Measurements from ENCODE around the gene ISM2. TPM values are rescaled to one million over a fixed set of nuclear protein-coding genes. Genes with fewer than 3 reads are reported as not detected.

The ISM2 gene
- total RNA-seq, 1 donor from 2014 or later: 0.41 TPM

DNA sequence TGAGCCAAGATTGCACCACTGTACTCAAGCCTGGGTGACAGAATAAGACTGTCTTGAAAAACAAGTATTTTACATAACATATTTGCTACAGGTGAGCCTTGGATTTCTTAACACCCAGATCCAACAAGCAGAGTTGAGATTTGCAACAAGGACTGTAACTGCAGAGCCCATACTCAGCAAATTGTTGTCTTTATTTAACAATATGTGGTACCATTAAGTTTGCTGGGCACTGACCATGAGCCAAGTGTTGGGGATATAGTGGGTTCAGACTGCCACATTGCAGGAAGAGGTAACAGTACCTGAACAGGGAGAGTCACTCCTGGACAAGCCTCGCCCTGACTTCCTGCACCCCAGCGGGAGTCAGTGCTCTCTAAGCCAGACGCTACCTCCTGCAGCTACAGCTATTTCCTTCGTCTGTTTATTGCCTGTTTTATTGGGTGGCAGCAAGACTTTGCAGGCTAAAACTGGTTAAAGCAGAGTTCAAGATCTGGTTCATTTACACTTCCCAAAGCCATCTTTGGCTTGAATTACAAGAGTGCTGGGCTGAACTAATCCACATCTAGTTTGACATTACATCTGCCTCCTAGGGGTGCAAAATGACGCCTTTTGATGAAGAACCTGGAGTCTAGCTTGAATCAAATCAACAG, 28.3 kb downstream of the ISM2 start:
- no peak for DNase-seq (ENCODE audit: extremely low read depth, low read depth, low spot score)

DNA sequence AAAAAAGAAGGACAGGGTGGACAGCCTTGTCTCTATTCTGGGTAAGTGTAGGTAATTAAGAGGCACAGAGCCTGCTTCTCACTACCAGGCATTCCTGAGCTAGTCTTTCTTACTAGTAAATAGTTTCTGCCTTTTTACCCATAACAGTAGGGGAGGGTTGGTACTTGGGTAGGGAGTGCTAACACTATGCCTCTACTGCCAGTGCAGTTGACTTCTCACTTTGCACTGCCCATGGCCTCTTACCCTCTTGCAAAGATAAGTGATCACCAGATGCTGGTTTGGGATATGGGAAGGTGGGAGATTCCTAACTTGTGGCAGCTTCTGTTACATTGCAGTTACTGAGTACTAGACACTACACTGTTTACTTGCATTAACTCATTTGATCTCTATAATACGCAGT, 29.1 kb downstream of the ISM2 start:
- DNase-seq (ENCODE audit: extremely low read depth, low read depth, low spot score): no peak

DNA sequence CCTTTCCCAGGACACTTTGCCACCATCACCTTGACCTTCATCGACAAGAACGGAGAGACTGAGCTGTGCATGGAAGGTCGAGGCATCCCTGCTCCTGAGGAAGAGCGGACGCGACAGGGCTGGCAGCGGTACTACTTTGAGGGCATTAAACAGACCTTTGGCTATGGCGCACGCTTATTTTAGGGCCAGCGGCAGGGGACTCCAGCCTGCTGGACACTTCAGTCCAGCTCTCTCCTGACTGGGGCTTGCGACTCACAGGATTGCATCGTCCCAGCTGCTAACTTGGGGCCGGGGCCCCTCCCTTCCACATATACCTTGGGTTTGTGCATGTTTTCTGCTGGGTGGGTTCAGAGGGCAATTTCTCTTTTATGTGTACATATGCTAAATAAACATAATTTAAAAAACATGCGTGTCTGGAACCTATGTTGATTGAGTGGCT, 29.5 kb downstream of the ISM2 start:
- DNase-seq (ENCODE audit: extremely low read depth, low read depth, low spot score): no peak

DNA sequence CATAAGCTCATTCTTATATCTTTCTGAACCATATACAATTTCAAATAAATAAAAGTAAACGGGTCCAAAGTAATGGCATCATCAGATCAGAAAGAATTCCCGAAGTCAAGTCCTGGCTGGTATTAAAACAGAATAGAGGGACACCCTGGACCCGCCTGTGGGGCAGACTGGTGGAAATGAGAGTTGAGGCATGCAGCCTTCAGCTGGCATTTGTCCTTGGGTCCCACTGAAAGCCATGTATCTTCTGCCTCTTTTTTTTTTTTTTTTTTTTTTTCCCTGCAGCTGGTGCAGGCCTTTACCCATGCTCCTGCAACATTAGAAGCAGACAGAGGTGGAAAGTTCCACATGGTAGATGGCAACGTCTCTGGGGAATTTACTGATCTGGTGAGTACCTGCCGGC, 30.8 kb downstream of the ISM2 start:
- DNase-seq (ENCODE audit: extremely low read depth, low read depth, low spot score): no peak

DNA sequence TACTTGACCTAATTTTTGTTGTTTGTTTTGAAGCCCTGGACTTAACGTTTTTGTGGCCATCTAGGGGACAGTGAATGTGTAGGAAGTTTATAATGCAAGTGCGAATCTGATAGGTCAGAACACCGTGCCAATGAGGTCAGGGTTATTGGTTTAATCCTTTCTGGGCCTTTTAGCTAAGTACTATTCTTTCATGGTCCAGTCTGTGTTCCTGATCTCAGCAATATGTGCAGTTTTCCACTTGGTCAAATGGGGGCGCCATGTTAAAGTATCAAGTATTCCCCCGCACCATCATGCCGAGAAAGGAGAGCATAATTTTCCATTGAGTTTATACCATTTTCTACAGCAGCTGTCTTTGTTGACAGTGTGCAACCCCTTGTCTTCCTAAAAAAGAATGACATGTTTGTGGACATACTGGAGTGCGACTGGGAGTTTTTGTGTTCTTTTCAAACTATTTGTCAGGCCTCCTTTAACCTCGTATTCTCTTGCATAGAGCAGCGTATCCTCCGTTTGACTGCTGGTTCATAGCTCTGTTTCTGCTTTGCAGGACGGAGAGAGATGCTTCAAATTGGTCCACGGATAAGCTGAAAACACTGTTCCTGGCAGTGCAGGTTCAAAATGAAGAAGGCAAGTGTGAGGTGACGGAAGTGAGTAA, 39.4 kb downstream of the ISM2 start:
- DNase-seq (ENCODE audit: extremely low read depth, low read depth, low spot score): peak; percentile 71

DNA sequence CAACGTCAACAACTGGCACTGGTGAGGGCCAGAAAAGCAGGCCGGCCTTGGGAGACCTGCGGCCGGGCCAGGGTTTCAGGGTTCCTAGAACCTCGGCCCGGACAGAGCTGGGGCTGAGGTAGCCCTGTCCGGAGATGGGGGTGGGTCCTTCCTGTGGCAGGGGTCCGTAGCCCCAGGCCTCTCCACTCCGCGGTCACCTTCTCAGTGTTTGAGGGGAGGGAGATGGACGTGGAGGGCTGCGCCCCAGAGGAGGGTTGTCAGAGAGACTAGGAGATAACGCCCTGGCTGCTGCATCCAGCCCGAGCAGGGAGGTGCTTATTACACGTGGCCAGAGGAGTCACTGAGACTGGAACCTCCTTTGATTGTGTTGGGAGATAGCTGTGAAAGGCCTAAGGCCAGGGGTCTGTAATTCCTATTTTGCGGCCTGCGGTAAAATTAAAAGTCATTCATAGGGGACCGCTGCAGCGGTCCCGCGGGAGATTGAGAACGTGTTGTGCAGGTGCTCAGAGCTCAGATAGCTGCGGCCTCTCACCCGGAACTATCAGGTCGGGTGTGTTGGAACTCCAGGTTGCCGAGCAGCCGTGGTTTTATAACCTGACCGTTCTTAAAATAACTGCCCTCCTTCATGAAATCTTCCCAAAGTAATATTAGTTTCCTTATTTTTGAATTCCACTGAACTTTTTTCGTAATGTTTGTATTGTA, 40.2 kb downstream of the ISM2 start:
- DNase-seq (ENCODE audit: extremely low read depth, low read depth, low spot score): no peak

DNA sequence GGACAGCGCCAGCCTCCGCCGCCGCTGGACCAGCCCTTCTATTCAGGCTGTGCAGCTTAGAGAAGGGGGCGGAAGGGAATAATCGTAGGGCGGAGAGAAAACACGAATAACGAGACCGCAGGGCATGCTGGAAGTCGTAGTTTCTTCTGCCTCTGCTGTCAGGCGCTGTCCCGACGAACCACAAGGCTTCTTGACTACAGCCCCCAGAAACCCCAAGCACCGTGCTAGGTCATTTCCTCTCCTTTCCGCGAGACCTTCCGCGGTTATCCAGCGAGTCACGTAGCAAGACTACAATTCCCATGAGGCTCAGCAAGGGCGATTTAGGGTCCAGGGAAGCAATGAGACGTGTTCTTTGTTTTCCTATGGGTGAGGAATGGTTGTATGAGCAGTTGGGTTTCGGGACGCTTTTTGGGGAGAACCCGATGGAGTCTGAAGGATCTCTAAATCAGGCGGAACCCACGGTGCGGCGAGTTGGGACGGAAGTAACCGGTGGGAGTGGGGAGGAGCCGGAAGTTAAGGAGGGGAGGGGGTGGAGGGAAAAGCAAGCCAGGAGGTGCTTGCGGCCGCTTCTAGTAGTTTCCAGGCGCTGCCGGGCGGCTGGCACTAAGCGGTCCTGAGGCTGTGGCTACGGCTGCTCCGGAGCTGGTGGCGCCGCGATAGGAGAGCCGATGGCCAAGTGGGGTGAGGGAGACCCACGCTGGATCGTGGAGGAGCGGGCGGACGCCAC, 40.9 kb downstream of the ISM2 start, which contains the start of the genes AHSA1 and VIPAS39:
Gene AHSA1, plus strand, starts transcription at position 572 of the 727 bp plus-strand sequence. Its CDS starts 97 bp downstream, at position 669.
Gene VIPAS39, minus strand, starts transcription at position 80 of the 727 bp plus-strand sequence. CDS start 3,499 bp downstream, outside the sequence.
- DNase-seq (ENCODE audit: extremely low read depth, low read depth, low spot score): peak; percentile 99

DNA sequence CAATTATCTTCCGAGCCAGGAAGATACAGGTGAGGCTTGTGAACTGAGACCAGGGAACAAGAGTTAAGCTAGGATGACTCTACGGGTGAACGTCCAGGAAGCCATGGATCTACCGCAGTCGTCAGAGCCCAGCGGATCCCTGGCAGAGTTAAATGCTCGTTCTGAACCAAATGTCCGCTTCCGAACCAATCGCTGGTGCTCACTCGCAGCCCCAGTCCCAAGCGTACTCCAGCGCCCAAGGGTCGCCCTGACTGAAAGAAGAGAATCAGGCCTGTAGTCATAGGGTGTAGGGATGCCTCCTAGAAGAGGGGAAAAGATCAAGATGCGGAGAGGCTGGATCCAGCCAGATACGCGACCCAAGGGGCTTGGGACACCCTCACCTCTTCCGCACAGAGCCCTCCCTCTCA, 41.5 kb downstream of the ISM2 start:
- no peak for DNase-seq (ENCODE audit: extremely low read depth, low read depth, low spot score)

DNA sequence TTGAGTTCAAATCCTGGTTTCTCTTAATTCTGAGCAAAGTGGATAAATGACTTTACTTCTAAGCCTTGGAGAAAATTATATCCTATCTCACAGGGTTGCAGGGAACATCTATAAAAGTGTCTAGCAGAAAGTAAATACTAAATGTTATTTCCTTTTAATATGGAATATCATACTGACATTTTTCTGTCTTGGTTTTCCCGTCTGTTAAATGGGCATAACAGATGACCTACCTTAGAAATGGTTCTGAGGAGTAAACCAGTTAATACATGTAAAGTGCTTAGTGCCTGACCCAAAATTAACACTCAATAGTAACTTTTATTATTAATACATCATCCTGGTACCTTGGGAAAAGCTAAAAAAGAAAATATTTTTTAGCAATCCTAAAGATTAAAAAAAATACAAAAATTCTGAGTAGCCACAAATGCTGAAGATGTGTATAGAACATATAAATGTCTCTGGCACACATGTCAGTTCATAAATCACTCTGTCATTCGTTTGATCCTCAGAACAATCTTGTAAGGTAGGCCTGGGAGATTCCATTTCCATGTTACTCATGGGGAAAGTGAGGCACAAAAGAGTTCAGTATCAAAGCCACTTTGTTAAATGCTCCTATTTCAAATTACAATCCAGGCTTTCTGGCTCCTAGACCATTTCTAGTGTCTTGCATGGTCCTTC, 42.5 kb downstream of the ISM2 start:
- DNase-seq (ENCODE audit: extremely low read depth, low read depth, low spot score): no peak

DNA sequence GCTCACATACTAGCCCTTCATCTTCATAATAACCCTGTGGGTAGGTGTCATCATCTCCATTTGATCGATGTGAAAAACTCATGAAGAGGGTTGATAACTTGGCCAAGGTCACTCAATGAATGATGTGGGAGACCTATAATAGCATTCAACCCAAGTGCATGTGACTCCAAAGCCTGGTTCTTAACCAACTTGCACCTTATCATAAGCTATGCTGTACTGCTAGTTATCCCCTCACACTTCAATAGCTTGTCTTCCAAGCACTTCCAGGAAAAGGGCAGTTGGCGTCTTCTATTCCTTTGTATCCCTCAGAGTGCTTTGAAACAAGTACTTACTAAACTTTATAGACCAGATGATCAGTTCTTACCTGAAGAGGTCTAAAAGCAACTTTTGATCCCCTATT, 56.4 kb downstream of the ISM2 start:
- DNase-seq (ENCODE audit: extremely low read depth, low read depth, low spot score): no peak

DNA sequence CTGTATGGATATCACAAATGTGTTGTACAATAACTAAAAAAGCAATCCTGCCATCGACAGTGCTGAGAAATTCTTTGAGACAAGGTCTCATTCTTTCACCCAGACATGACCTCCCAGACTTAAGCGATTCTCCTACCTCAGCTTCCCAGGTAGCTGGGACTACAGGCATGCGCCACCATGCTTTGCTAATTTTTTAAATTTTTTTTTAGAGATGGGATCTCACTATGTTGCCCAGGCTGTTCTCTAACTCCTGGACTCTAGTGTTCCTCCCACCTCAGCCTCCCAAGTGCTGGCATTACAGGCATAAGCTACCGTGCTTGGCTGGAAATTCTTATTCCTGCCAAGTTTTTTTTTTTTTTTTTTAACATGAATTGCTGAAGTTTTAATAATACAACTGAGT, 58.8 kb downstream of the ISM2 start:
- DNase-seq (ENCODE audit: extremely low read depth, low read depth, low spot score): no peak

DNA sequence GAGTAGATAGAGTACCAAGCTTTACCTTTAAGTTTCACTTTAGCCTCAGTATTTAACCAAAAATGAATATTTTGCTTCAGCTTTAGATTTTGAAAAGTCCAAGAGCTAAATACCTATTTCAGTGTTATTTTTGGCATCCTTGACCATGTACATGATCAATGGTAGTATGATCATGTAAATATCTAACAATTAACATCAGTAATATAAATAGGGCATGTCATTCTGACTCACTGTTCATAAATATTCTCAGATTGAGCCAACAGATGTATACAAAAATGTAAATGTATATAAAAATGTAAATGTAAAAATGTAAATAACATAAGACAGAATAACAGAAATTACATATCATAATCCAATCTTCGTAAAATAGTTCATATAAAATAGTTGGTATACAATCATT, 60.0 kb downstream of the ISM2 start:
- no peak for DNase-seq (ENCODE audit: extremely low read depth, low read depth, low spot score)

DNA sequence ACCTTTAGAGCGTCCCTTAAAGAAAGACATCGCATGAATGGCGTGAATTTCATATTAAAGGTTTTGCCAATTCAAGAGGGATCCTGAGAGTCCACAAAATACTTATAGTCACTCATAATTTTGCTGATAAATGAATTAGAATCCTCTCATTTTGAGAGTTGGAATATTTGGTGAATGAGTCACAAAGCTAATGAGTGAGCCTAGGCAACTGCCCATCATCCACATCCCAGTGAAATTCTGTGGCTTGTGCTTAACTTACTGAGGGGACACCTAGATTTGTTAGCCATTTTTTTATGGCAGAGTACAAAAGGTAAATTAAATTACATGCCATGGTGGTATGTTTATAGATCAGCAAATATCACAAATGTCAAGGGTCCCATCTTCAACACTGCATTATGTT, 62.6 kb downstream of the ISM2 start:
- no peak for DNase-seq (ENCODE audit: extremely low read depth, low read depth, low spot score)

DNA sequence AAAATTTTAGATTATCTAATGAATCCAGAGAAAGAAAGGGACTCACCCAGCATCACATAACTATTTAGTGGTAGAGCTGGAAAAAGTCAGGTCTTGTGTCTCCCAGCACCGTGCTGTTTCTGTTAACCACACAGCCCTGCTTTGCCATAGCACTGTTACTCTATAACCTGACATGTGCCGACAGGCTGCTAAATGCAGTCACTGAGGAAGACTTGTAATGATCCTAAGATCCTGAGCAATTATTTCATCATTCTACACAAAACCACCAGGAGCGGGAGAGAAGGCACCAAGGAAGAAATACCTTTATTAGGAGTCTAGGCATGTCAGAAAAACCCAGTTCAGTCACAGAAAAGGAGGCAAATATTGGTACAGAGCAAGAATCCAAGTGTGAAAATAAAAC, 72.2 kb downstream of the ISM2 start:
- no peak for DNase-seq (ENCODE audit: extremely low read depth, low read depth, low spot score)

DNA sequence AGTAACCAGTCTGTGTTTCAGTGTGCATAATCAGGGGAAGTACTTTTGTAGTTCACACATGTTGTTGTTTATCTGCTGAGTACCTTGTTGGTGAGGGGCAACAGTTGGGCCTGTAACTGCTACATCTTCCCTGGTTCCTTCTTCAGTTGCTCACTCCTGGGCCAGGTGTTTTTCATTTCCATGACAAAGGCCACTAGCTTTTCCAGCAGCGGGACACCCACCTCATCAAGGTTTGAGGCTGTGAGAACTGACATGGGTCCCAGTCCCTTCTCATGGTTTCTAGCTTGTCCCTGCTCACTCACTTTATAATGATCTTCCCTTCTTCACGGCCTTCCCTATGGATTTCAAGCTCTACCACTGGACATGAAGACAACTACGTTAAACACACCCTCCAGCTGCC, 73.8 kb downstream of the ISM2 start:
- no peak for DNase-seq (ENCODE audit: extremely low read depth, low read depth, low spot score)

Other genes starting within 250 kb of the ISM2 start
- gene NGB, start 227.6 kb downstream of the ISM2 start, total RNA-seq: not detected in 2 replicates
- gene POMT2, start 177.9 kb downstream of the ISM2 start, total RNA-seq: 14.6 and 34.3 TPM in 2 replicates
- gene GSTZ1, start 177.8 kb downstream of the ISM2 start, total RNA-seq: 16.0 and 20.2 TPM in 2 replicates
- gene TMED8, start 121.7 kb downstream of the ISM2 start, total RNA-seq: 8.9 and 10.7 TPM in 2 replicates
- gene SAMD15, start 121.4 kb downstream of the ISM2 start, total RNA-seq: 1.1 and 3.3 TPM in 2 replicates
- 0.12 TPM in 1 of 2 replicates, not detected in the other for gene NOXRED1, start 75.3 kb downstream of the ISM2 start, total RNA-seq
- 29.1 and 29.6 TPM in 2 replicates for gene VIPAS39, start 41.2 kb downstream of the ISM2 start, total RNA-seq
- 113 and 121 TPM in 2 replicates for gene AHSA1, start 40.7 kb downstream of the ISM2 start, total RNA-seq
- gene SPTLC2, start 117.8 kb upstream of the ISM2 start, total RNA-seq: 42.6 and 60.3 TPM in 2 replicates
- gene ALKBH1, start 209.2 kb upstream of the ISM2 start, total RNA-seq: 11.9 and 13.3 TPM in 2 replicates
- gene SLIRP, start 209.3 kb upstream of the ISM2 start, total RNA-seq: 171 and 203 TPM in 2 replicates